K562 (cell line): ENCODE data around the gene ZNF516. TPM values are rescaled to one million over a fixed set of nuclear protein-coding genes. Genes with fewer than 3 reads are reported as not detected.

ENCODE experiments used
- ATAC-seq: fragments of 200-7000 bp; cut with Tn5 transposase; 3 replicates; pipeline ENCODE4 v1.9.1; 2020; ENCODE audit warnings: moderate library complexity
- BruUV-seq: library from RNA; stranded (reverse); fragments of 400-500 nt; replicated peaks from 2 replicates; lab custom pipeline; 2021; lab: Mats Ljungman, UMichigan
- CTCF ChIA-PET: fragments of 300-600 bp; formaldehyde crosslinking; extraction: SDS; loops from one replicate; lab custom pipeline; 2021; ENCODE audit warnings: low intra/inter-chr PET ratio; lab: Yijun Ruan, JAX
- POLR2A ChIA-PET: fragments of 300-600, 350-650 bp; sonication (Branson Sonifier 250); formaldehyde crosslinking; extraction: SDS; loops from one replicate; lab custom pipeline; 2021; ENCODE audit warnings: antibody characterized with exemption, inconsistent platforms; lab: Yijun Ruan, JAX
- DNase-seq, 4 experiments: peaks; one replicate each; pipeline versions ENCODE4 v3.0.0 to v3.0.0-alpha.2; 2011 to 2018; ENCODE audit warnings: low spot score in 3 of 4, mixed read lengths in 3 of 4; ENCODE audit errors: extremely low read depth in 1 of 4
- FAIRE-seq: peaks from 2 replicates; lab custom pipeline; 2011; peaks lifted over from hg19 to GRCh38; lab: Jason Lieb, UNC
- H2AFZ ChIP-seq: 2 replicates; pipeline ENCODE4 v1.6.0; 2011; ENCODE audit warnings: low read depth, low read length, control low read depth, inconsistent platforms
- H3K27ac ChIP-seq: fragments of 200-600 bp; 3 replicates; pipeline ENCODE4 v1.8.0; 2011; ENCODE audit warnings: low read depth, mild to moderate bottlenecking, control low read depth, inconsistent platforms, low read length, moderate library complexity, mixed read lengths; ENCODE audit errors: extremely low read depth
- H3K27me3 ChIP-seq, 2 experiments: fragments of 300-600 bp in 1 of 2; 2 replicates in 1 of 2; 3 replicates in 1 of 2; pipeline versions ENCODE4 v1.6.0 to v1.8.0; 2011; ENCODE audit warnings: inconsistent platforms in 2 of 2, low read length in 2 of 2, mild to moderate bottlenecking in 1 of 2, mixed read lengths in 1 of 2, moderate library complexity in 1 of 2; ENCODE audit not compliant: control insufficient read depth in 2 of 2, insufficient read depth in 2 of 2
- H3K36me3 ChIP-seq: fragments of 300-600 bp; 3 replicates; pipeline ENCODE4 v1.8.0; 2011; ENCODE audit warnings: mild to moderate bottlenecking, low read length, inconsistent platforms; ENCODE audit not compliant: control insufficient read depth, insufficient read depth
- H3K4me1 ChIP-seq, 2 experiments: fragments of 200-600 bp in 1 of 2; replicated peaks in 1 of 2; 2 replicates in 1 of 2; 3 replicates in 1 of 2; pipeline versions ENCODE4 v1.5.1 to v1.8.0; 2011; ENCODE audit warnings: inconsistent platforms in 2 of 2, low read length in 2 of 2, mild to moderate bottlenecking in 1 of 2, mixed read lengths in 1 of 2, moderate library complexity in 1 of 2; ENCODE audit not compliant: control insufficient read depth in 2 of 2, insufficient read depth in 2 of 2
- H3K4me2 ChIP-seq: 2 replicates; pipeline ENCODE4 v1.6.1; 2011; ENCODE audit warnings: low read length, control low read depth, inconsistent platforms, mixed read lengths; ENCODE audit not compliant: insufficient read depth
- H3K4me3 ChIP-seq: fragments of 200-600 bp; sonication (generic), shearing (Covaris generic); 2 replicates; pipeline ENCODE4 v1.5.1; 2016; ENCODE audit warnings: control low read depth, inconsistent platforms
- H3K79me2 ChIP-seq: fragments of 200-600 bp; 3 replicates; pipeline ENCODE4 v1.8.0; 2011; ENCODE audit warnings: low read length, inconsistent platforms; ENCODE audit not compliant: control insufficient read depth, insufficient read depth
- H3K9ac ChIP-seq, 2 experiments: 2 replicates each; pipeline versions ENCODE4 v1.6.0 to v1.6.1; 2011; ENCODE audit warnings: low read depth in 2 of 2, low read length in 2 of 2, control low read depth in 1 of 2, inconsistent platforms in 1 of 2, mild to moderate bottlenecking in 1 of 2, mixed read lengths in 1 of 2; ENCODE audit not compliant: insufficient read depth in 1 of 2
- H3K9me1 ChIP-seq: one replicate; pipeline ENCODE4 v1.6.0; 2011; ENCODE audit warnings: inconsistent platforms, mild to moderate bottlenecking, low read length, moderate library complexity; ENCODE audit not compliant: control insufficient read depth, insufficient read depth
- H3K9me3 ChIP-seq: replicated peaks from 2 replicates; pipeline ENCODE4 v1.5.1; 2011; ENCODE audit warnings: low read depth, low read length, inconsistent platforms; ENCODE audit not compliant: control insufficient read depth, insufficient read depth
- H4K20me1 ChIP-seq: replicated peaks from 2 replicates; pipeline ENCODE4 v1.6.1; 2011; ENCODE audit warnings: low read length, inconsistent platforms, mixed read lengths; ENCODE audit not compliant: control insufficient read depth, insufficient read depth
- CSDE1 ChIP-seq, 2 experiments: fragments of 450-650 bp; IDR thresholded peaks; 2 replicates each; pipeline ENCODE4 v1.6.1; 2016; ENCODE audit warnings: mild to moderate bottlenecking in 1 of 2
- ELF4 ChIP-seq: fragments of 450-650 bp; formaldehyde crosslinking; IDR thresholded peaks from 2 replicates; pipeline ENCODE4 v1.4.0; 2022; ENCODE audit warnings: missing genetic modification characterization
- FOSL1 ChIP-seq: fragments of 200-800 bp; sonication (Bioruptor generic); conservative IDR thresholded peaks from 2 replicates; pipeline ENCODE4 v1.6.1; 2016; ENCODE audit warnings: missing genetic modification characterization, missing compliant biosample characterization
- HMG20A ChIP-seq: fragments of 450-650 bp; formaldehyde crosslinking; conservative IDR thresholded peaks from 2 replicates; pipeline ENCODE4 v1.4.0; 2020; ENCODE audit warnings: mild to moderate bottlenecking, mixed read lengths
- PRMT5 ChIP-seq: sonication (generic); formaldehyde crosslinking; IDR thresholded peaks from 2 replicates; pipeline ENCODE4 v1.5.0; 2020; ENCODE audit warnings: missing genetic modification reagents
- SRSF1 ChIP-seq: fragments of 200-400 bp; formaldehyde crosslinking; IDR thresholded peaks from 2 replicates; pipeline ENCODE4 v1.6.1; 2017; ENCODE audit warnings: mild to moderate bottlenecking, low read depth, low read length, moderate library complexity
- TAF1 ChIP-seq: IDR thresholded peaks from 2 replicates; pipeline ENCODE4 v1.6.1; 2011; ENCODE audit warnings: mild to moderate bottlenecking, low read length, moderate library complexity; ENCODE audit not compliant: insufficient read depth, control insufficient read depth, severe bottlenecking; ENCODE audit errors: extremely low read depth
- ZBTB17 ChIP-seq: fragments of 450-650 bp; formaldehyde crosslinking; IDR thresholded peaks from 2 replicates; pipeline ENCODE4 v1.4.0; 2020; ENCODE audit warnings: mild to moderate bottlenecking
- ZC3H4 ChIP-seq: sonication (generic); formaldehyde crosslinking; IDR thresholded peaks from 2 replicates; pipeline ENCODE4 v1.9.0; 2021; ENCODE audit warnings: missing genetic modification reagents, borderline replicate concordance
- ZNF239 ChIP-seq: fragments of 250-450 bp; sonication (Bioruptor Pico); IDR thresholded peaks from 2 replicates; pipeline ENCODE4 v1.4.0; 2020; ENCODE audit warnings: mild to moderate bottlenecking
- ZNF282 ChIP-seq: sonication (generic); formaldehyde crosslinking; IDR thresholded peaks from 2 replicates; pipeline ENCODE4 v1.8.1; 2023; ENCODE audit warnings: missing genetic modification reagents
- WGBS: fragments of 100-300 bp; shearing (Covaris generic); methylation state at CpG from one replicate; pipeline ENCODE4 v1.1.6; 2016; ENCODE audit warnings: low coverage, mixed read lengths; ENCODE audit not compliant: insufficient coverage; ENCODE audit errors: missing lambda C conversion rate; 5-methylcytosine and 5-hydroxymethylcytosine counted together
- in situ Hi-C: fragments of 300-500 bp; cut with MboI; formaldehyde crosslinking; loops from 4 replicates; pipeline ENCODE4 v1.15.0; 2018; ENCODE audit warnings: inconsistent platforms, mixed read lengths
- intact Hi-C: fragments of 100-400 bp; cut with micrococcal nuclease; formaldehyde crosslinking; loops from 2 replicates; pipeline ENCODE4 v1.14.2; 2022
- polyA plus RNA-seq, 8 experiments: library from polyadenylated mRNA; depleted of rRNA in 4 of 8; stranded (reverse) in 5 of 8; unstranded in 3 of 8; fragments of >200 nt; fragmentation: Nextera tagmentation in 2 of 8; fragmentation: Illumina TruSeq in 1 of 8; extraction: Ambion mirVana in 2 of 8; extraction: Trizol in 1 of 8; gene quantifications; 2 replicates each; pipeline versions ENCODE4 v1.2.1 to v1.2.3, GENCODE V29; 2011 to 2014; ENCODE audit warnings: inconsistent platforms in 1 of 8, missing spikeins in 1 of 8
- total RNA-seq, 7 experiments: library from RNA; depleted of rRNA in 6 of 7; stranded (reverse); fragments of >200 nt in 6 of 7; fragmentation: Illumina TruSeq in 2 of 7; extraction: Trizol in 2 of 7; gene quantifications; 2 replicates each; pipeline versions ENCODE4 v1.2.1 to v1.2.3, GENCODE V29; 2011 to 2021; ENCODE audit warnings: low replicate concordance in 1 of 7
- TF ChIP-seq, protein P1 (sequence below): fragments of 150-350 bp; conservative IDR thresholded peaks from 2 replicates; pipeline ENCODE4 v1.6.1; 2014; ENCODE audit warnings: low read length
- TF ChIP-seq, protein P2 (sequence below): fragments of 250-450 bp; sonication (Bioruptor Pico); IDR thresholded peaks from 2 replicates; pipeline ENCODE4 v1.8.0; 2021; ENCODE audit warnings: mild to moderate bottlenecking, moderate library complexity
- TF ChIP-seq, protein P3 (sequence below): IDR thresholded peaks from 2 replicates; pipeline ENCODE4 v1.6.1; 2011; ENCODE audit warnings: borderline replicate concordance, low read depth, mild to moderate bottlenecking, moderate library complexity, low read length; ENCODE audit not compliant: insufficient read depth, poor library complexity, severe bottlenecking

ZNF516 gene
- total and polyA plus RNA-seq, 9 of the 15 experiments (the other 6 are each of a cell fraction or from before 2014, with no cell fraction given): 0.04 to 0.20 (median 0.08) TPM; not detected in 3

DNA sequence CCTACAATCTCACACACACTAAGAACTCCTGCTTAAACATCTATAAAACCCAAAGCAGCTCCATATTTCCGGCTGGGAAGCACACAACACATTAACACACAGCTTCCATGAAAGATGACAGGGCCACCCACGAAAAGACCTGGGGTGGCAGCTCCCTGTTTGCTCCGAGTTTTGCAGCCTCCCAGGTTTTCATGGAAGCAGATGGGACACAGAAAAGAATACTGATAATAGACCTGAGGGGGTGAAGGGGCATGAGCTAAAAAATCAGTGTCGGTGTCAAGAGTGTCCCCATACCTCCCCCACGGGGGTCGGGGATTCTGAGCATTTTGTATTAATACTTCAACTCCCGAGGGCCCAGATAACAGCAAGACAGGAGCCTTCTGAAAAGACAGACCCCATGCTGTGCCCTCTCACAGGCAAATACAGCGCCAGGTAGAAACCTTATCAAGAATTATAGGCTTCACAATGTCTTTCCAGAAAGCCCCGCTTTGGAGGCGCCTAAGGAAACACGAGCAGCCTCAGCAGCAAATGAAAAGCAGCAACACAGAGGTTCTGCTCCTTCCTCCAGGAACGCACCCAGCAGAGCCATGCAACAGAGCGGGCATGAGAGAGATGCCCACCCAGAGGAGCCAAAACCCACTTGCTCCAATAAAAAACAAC, 50.5 kb downstream of the ZNF516 start:
- intact Hi-C loops: no loop called here
- Histone ChIP-seq H3K27me3 (peaks cover 6 to 46% of the 10 kb centered on the region in 2 experiments; a peak in 3 of 5 replicates), H3K4me2 (no peak overlapping the region)
- no peak for TF ChIP-seq HMG20A (CRISPR knock-in tag)
- TF ChIP-seq SRSF1: no peak
- TF ChIP-seq ZBTB17 (CRISPR knock-in tag): no peak
- TF ChIP-seq, protein P1, sequence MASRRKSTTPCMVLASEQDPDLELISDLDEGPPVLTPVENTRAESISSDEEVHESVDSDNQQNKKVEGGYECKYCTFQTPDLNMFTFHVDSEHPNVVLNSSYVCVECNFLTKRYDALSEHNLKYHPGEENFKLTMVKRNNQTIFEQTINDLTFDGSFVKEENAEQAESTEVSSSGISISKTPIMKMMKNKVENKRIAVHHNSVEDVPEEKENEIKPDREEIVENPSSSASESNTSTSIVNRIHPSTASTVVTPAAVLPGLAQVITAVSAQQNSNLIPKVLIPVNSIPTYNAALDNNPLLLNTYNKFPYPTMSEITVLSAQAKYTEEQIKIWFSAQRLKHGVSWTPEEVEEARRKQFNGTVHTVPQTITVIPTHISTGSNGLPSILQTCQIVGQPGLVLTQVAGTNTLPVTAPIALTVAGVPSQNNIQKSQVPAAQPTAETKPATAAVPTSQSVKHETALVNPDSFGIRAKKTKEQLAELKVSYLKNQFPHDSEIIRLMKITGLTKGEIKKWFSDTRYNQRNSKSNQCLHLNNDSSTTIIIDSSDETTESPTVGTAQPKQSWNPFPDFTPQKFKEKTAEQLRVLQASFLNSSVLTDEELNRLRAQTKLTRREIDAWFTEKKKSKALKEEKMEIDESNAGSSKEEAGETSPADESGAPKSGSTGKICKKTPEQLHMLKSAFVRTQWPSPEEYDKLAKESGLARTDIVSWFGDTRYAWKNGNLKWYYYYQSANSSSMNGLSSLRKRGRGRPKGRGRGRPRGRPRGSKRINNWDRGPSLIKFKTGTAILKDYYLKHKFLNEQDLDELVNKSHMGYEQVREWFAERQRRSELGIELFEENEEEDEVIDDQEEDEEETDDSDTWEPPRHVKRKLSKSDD: no peak
- no peak for TF ChIP-seq TAF1
- TF ChIP-seq ZNF282: no peak
- no peak for TF ChIP-seq ZC3H4 (CRISPR knock-in tag)
- no peak for TF ChIP-seq ZNF239 (CRISPR knock-in tag)
- TF ChIP-seq ELF4: no peak
- TF ChIP-seq, protein P2, sequence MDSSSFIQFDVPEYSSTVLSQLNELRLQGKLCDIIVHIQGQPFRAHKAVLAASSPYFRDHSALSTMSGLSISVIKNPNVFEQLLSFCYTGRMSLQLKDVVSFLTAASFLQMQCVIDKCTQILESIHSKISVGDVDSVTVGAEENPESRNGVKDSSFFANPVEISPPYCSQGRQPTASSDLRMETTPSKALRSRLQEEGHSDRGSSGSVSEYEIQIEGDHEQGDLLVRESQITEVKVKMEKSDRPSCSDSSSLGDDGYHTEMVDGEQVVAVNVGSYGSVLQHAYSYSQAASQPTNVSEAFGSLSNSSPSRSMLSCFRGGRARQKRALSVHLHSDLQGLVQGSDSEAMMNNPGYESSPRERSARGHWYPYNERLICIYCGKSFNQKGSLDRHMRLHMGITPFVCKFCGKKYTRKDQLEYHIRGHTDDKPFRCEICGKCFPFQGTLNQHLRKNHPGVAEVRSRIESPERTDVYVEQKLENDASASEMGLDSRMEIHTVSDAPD: no peak
- no peak for TF ChIP-seq FOSL1
- TF ChIP-seq CSDE1 (IDR thresholded peaks at IDR 0.05): no peak
- no peak for TF ChIP-seq PRMT5 (CRISPR knock-in tag)
- TF ChIP-seq, protein P3, sequence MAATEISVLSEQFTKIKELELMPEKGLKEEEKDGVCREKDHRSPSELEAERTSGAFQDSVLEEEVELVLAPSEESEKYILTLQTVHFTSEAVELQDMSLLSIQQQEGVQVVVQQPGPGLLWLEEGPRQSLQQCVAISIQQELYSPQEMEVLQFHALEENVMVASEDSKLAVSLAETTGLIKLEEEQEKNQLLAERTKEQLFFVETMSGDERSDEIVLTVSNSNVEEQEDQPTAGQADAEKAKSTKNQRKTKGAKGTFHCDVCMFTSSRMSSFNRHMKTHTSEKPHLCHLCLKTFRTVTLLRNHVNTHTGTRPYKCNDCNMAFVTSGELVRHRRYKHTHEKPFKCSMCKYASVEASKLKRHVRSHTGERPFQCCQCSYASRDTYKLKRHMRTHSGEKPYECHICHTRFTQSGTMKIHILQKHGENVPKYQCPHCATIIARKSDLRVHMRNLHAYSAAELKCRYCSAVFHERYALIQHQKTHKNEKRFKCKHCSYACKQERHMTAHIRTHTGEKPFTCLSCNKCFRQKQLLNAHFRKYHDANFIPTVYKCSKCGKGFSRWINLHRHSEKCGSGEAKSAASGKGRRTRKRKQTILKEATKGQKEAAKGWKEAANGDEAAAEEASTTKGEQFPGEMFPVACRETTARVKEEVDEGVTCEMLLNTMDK: no peak
- TF ChIP-seq, all 486 proteins: peak for 0
- CTCF ChIA-PET: no interaction called here
- Histone ChIP-seq H3K27ac (no peak overlapping the region), H4K20me1 (no peaks in the 10 kb centered on the region), H3K4me1 (no peaks in the 10 kb centered on the region; a peak in 1 of 5 replicates), H3K9me1 (no peaks in the 10 kb centered on the region), H3K4me3 (no peak overlapping the region), H3K36me3 (no peaks in the 10 kb centered on the region), H3K9ac (no peak overlapping the region), H3K9me3 (no peaks in the 10 kb centered on the region), H2AFZ (no peak overlapping the region), H3K79me2 (no peaks in the 10 kb centered on the region)
- FAIRE-seq: no peak
- in situ Hi-C loops: no loop called here
- BruUV-seq: no TSS peak
- POLR2A ChIA-PET: no interaction called here
- DNase-seq: no peak
- WGBS: 0% methylated on average over 10 of the region's 13 CpGs
- ATAC-seq: no peak
